HepG2 (cell line): Measurements from ENCODE around the gene CELSR2. TPM values are rescaled to one million over a fixed set of nuclear protein-coding genes. Genes with fewer than 3 reads are reported as not detected.
A peak's percentile ranks its signal among the peaks of the same experiment; 100 is the strongest.

Experiments used
- ATF7-NPFF ChIP-seq: sonication (generic); formaldehyde crosslinking; IDR thresholded peaks from 2 replicates; pipeline ENCODE4 v1.8.1; 2023; ENCODE audit warnings: mild to moderate bottlenecking, low read depth, missing genetic modification reagents, moderate library complexity
- CENPT ChIP-seq: sonication (generic); formaldehyde crosslinking; IDR thresholded peaks from 2 replicates; pipeline ENCODE4 v1.8.0; 2022; ENCODE audit warnings: low read depth, mild to moderate bottlenecking, moderate library complexity, missing genetic modification reagents
- ETV5 ChIP-seq: IDR thresholded peaks from 2 replicates; pipeline ENCODE4 v1.6.1; 2018; ENCODE audit warnings: missing biosample characterization, missing genetic modification reagents, inconsistent platforms, borderline replicate concordance
- FIP1L1 ChIP-seq: fragments of 200-400 bp; formaldehyde crosslinking; IDR thresholded peaks from 2 replicates; pipeline ENCODE4 v1.6.1; 2018; ENCODE audit warnings: low read depth, mild to moderate bottlenecking, low read length, moderate library complexity, borderline replicate concordance; ENCODE audit not compliant: insufficient read depth
- FOSL2 ChIP-seq: sonication (generic); formaldehyde crosslinking; IDR thresholded peaks from 2 replicates; pipeline ENCODE4 v1.4.0; 2020; ENCODE audit warnings: missing genetic modification reagents
- GATAD1 ChIP-seq: IDR thresholded peaks from 2 replicates; pipeline ENCODE4 v1.6.1; 2016; ENCODE audit warnings: missing genetic modification reagents, missing compliant biosample characterization
- HES4 ChIP-seq: sonication (generic); formaldehyde crosslinking; IDR thresholded peaks from 2 replicates; pipeline ENCODE4 v1.9.0; 2021; ENCODE audit warnings: mild to moderate bottlenecking, missing genetic modification reagents, borderline replicate concordance
- HMGA1 ChIP-seq: sonication (generic); formaldehyde crosslinking; conservative IDR thresholded peaks from 2 replicates; pipeline ENCODE4 v1.4.0; 2020; ENCODE audit warnings: missing genetic modification reagents
- HOXA7 ChIP-seq: sonication (generic); formaldehyde crosslinking; IDR thresholded peaks from 2 replicates; pipeline ENCODE4 v1.8.1; 2022; ENCODE audit warnings: mild to moderate bottlenecking, missing genetic modification reagents, moderate library complexity
- ISX ChIP-seq: sonication (generic); formaldehyde crosslinking; conservative IDR thresholded peaks from 2 replicates; pipeline ENCODE4 v1.5.0; 2020; ENCODE audit warnings: missing genetic modification reagents
- MEIS2 ChIP-seq: sonication (generic); formaldehyde crosslinking; IDR thresholded peaks from 2 replicates; pipeline ENCODE4 v1.9.0; 2021; ENCODE audit warnings: mild to moderate bottlenecking, missing genetic modification reagents
- ONECUT2 ChIP-seq: sonication (generic); formaldehyde crosslinking; IDR thresholded peaks from 2 replicates; pipeline ENCODE4 v1.4.0; 2020; ENCODE audit warnings: missing genetic modification reagents
- PITX1 ChIP-seq: sonication (generic); formaldehyde crosslinking; IDR thresholded peaks from 2 replicates; pipeline ENCODE4 v1.5.1; 2020; ENCODE audit warnings: mild to moderate bottlenecking, missing genetic modification reagents
- POLR2A ChIP-seq, 2 experiments: IDR thresholded peaks; 2 replicates each; pipeline ENCODE4 v1.6.1; 2011; ENCODE audit warnings: low read depth in 2 of 2, low read length in 2 of 2, mild to moderate bottlenecking in 1 of 2, moderate library complexity in 1 of 2; ENCODE audit not compliant: insufficient read depth in 1 of 2
- RORA ChIP-seq: sonication (generic); formaldehyde crosslinking; IDR thresholded peaks from 2 replicates; pipeline ENCODE4 v1.5.0; 2020; ENCODE audit warnings: mild to moderate bottlenecking, missing genetic modification reagents, moderate library complexity
- SOX5 ChIP-seq: IDR thresholded peaks from 2 replicates; pipeline ENCODE4 v1.6.1; 2016; ENCODE audit warnings: borderline replicate concordance
- TEAD2 ChIP-seq: sonication (generic); formaldehyde crosslinking; IDR thresholded peaks from 2 replicates; pipeline ENCODE4 v1.9.0; 2021; ENCODE audit warnings: missing genetic modification reagents
- TOE1 ChIP-seq: sonication (generic); formaldehyde crosslinking; IDR thresholded peaks from 2 replicates; pipeline ENCODE4 v1.4.0; 2020; ENCODE audit warnings: mild to moderate bottlenecking, missing genetic modification reagents
- YEATS4 ChIP-seq: sonication (generic); formaldehyde crosslinking; IDR thresholded peaks from 2 replicates; pipeline ENCODE4 v1.4.0; 2020; ENCODE audit warnings: missing genetic modification reagents, borderline replicate concordance
- ZNF180 ChIP-seq: sonication (generic); formaldehyde crosslinking; IDR thresholded peaks from 2 replicates; pipeline ENCODE4 v1.4.0; 2020; ENCODE audit warnings: low read depth, missing genetic modification reagents, borderline replicate concordance
- ZNF253 ChIP-seq: sonication (generic); formaldehyde crosslinking; IDR thresholded peaks from 2 replicates; pipeline ENCODE4 v1.8.0; 2022; ENCODE audit warnings: mild to moderate bottlenecking, missing genetic modification reagents, borderline replicate concordance
- ZNF510 ChIP-seq: sonication (generic); formaldehyde crosslinking; IDR thresholded peaks from 2 replicates; pipeline ENCODE4 v1.4.0; 2020; ENCODE audit warnings: low read depth, mild to moderate bottlenecking, missing genetic modification reagents
- ZNF556 ChIP-seq: sonication (generic); formaldehyde crosslinking; IDR thresholded peaks from 2 replicates; pipeline ENCODE4 v1.4.0; 2020; ENCODE audit warnings: mild to moderate bottlenecking, missing genetic modification reagents, borderline replicate concordance
- ZNF557 ChIP-seq: sonication (generic); formaldehyde crosslinking; IDR thresholded peaks from 2 replicates; pipeline ENCODE4 v1.4.0; 2020; ENCODE audit warnings: missing genetic modification reagents
- ZNF567 ChIP-seq: sonication (generic); formaldehyde crosslinking; IDR thresholded peaks from 2 replicates; pipeline ENCODE4 v1.8.1; 2023; ENCODE audit warnings: mild to moderate bottlenecking, missing genetic modification reagents, borderline replicate concordance
- ZNF775 ChIP-seq: sonication (generic); formaldehyde crosslinking; IDR thresholded peaks from 2 replicates; pipeline ENCODE4 v1.4.0; 2020; ENCODE audit warnings: missing genetic modification reagents, mild to moderate bottlenecking, moderate library complexity, borderline replicate concordance
- polyA plus RNA-seq, 8 experiments: library from polyadenylated mRNA; depleted of rRNA in 3 of 8; stranded (reverse) in 7 of 8; unstranded in 1 of 8; fragments of >200 nt; fragmentation: Illumina TruSeq in 4 of 8; extraction: Trizol in 4 of 8; gene quantifications; 2 replicates each; pipeline versions ENCODE4 v1.2.1 to v1.2.3, GENCODE V29; 2011 to 2016; ENCODE audit warnings: low read depth in 4 of 8, missing spikeins in 1 of 8, mixed read lengths in 1 of 8; ENCODE audit not compliant: insufficient read depth in 1 of 8
- total RNA-seq, 5 experiments: library from RNA; depleted of rRNA; stranded (reverse); fragments of >200 nt; fragmentation: Illumina TruSeq; extraction: Trizol; gene quantifications; 2 replicates each; pipeline ENCODE4 v1.2.3, GENCODE V29; 2016; ENCODE audit warnings: low read depth in 1 of 5
- TF ChIP-seq, protein P1 (sequence below): sonication (generic); formaldehyde crosslinking; IDR thresholded peaks from 2 replicates; pipeline ENCODE4 v1.5.0; 2020; ENCODE audit warnings: mild to moderate bottlenecking, missing genetic modification reagents
- TF ChIP-seq, protein P2 (sequence below): IDR thresholded peaks from 2 replicates; pipeline ENCODE4 v1.6.1; 2018; ENCODE audit warnings: missing genetic modification reagents, mild to moderate bottlenecking, missing compliant biosample characterization

CELSR2 gene
- total and polyA plus RNA-seq, 2 of the 13 experiments (the other 11 are each of a cell fraction or from before 2014, with no cell fraction given), result 4.0 to 6.6 TPM

GRCh38 chr1:109213824-109214693 lies 35.3 kb upstream of the CELSR2 start, which contains the start of gene SARS1 (continued):
- TF ChIP-seq TOE1 (CRISPR knock-in tag) (no peak), HOXA7 (CRISPR knock-in tag) (no peak), ISX (CRISPR knock-in tag) (no peak), ATF7-NPFF (no peak), HES4 (CRISPR knock-in tag) (0 out of 2 replicates have a peak, but pooled peaks have one; percentile 10), FOSL2 (CRISPR knock-in tag) (no peak), ETV5 (peak; percentile 96), GATAD1 (CRISPR knock-in tag) (peak; percentile 64; the same call in 1 of the 2 replicates), HMGA1 (CRISPR knock-in tag) (no peak), ZNF556 (peak; percentile 84; the same call in 1 of the 2 replicates), ZNF180 (CRISPR knock-in tag) (no peak), RORA (CRISPR knock-in tag) (no peak), ZNF510 (CRISPR knock-in tag) (no peak), CENPT (no peak), TEAD2 (CRISPR knock-in tag) (no peak), YEATS4 (CRISPR knock-in tag) (peak; percentile 80; the same call in 1 of the 2 replicates), ZNF253 (CRISPR knock-in tag) (no peak; the same call in 1 of the 2 replicates), POLR2A (IDR thresholded peaks at IDR 0.05; ENCODE audit: insufficient read depth in 1 of 2, low read depth in 2 of 2, low read length in 2 of 2) (peak in 1 of 2 experiments; percentile 63; a peak in 1 of 4 replicates), FIP1L1 (no peak), ZNF557 (no peak), ZNF567 (CRISPR knock-in tag) (peak; percentile 48; the same call in 1 of the 2 replicates), ONECUT2 (CRISPR knock-in tag) (no peak), ZNF775 (no peak), SOX5 (no peak; the same call in 1 of the 2 replicates), PITX1 (CRISPR knock-in tag) (0 out of 2 replicates have a peak, but pooled peaks have one; percentile 10), MEIS2 (no peak)
- TF ChIP-seq, protein P1, sequence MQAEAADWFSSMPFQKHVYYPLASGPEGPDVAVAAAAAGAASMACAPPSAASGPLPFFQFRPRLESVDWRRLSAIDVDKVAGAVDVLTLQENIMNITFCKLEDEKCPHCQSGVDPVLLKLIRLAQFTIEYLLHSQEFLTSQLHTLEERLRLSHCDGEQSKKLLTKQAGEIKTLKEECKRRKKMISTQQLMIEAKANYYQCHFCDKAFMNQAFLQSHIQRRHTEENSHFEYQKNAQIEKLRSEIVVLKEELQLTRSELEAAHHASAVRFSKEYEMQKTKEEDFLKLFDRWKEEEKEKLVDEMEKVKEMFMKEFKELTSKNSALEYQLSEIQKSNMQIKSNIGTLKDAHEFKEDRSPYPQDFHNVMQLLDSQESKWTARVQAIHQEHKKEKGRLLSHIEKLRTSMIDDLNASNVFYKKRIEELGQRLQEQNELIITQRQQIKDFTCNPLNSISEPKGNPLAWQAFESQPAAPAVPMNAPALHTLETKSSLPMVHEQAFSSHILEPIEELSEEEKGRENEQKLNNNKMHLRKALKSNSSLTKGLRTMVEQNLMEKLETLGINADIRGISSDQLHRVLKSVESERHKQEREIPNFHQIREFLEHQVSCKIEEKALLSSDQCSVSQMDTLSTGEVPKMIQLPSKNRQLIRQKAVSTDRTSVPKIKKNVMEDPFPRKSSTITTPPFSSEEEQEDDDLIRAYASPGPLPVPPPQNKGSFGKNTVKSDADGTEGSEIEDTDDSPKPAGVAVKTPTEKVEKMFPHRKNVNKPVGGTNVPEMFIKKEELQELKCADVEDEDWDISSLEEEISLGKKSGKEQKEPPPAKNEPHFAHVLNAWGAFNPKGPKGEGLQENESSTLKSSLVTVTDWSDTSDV (CRISPR knock-in tag), result no peak
- TF ChIP-seq, protein P2, sequence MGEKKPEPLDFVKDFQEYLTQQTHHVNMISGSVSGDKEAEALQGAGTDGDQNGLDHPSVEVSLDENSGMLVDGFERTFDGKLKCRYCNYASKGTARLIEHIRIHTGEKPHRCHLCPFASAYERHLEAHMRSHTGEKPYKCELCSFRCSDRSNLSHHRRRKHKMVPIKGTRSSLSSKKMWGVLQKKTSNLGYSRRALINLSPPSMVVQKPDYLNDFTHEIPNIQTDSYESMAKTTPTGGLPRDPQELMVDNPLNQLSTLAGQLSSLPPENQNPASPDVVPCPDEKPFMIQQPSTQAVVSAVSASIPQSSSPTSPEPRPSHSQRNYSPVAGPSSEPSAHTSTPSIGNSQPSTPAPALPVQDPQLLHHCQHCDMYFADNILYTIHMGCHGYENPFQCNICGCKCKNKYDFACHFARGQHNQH (CRISPR knock-in tag), result no peak
